GM18907 (cell line): Measurements from ENCODE around the gene MSI2.
"Not testable (repeated sequence)": the region's sequence is repeated elsewhere in the genome, so short reads cannot be mapped to it uniquely, and the experiment has no call there.

Experiments
- ATAC-seq: cut with Tn5 transposase; IDR thresholded peaks from one replicate; pipeline ENCODE4 v1.9.1; 2021; ENCODE audit warnings: mild to moderate bottlenecking, moderate library complexity; ENCODE audit not compliant: unreplicated experiment

Gene MSI2

GRCh38 chr17:57603546-57603945 lies 347.2 kb downstream of the MSI2 start:
- no peak for ATAC-seq

DNA sequence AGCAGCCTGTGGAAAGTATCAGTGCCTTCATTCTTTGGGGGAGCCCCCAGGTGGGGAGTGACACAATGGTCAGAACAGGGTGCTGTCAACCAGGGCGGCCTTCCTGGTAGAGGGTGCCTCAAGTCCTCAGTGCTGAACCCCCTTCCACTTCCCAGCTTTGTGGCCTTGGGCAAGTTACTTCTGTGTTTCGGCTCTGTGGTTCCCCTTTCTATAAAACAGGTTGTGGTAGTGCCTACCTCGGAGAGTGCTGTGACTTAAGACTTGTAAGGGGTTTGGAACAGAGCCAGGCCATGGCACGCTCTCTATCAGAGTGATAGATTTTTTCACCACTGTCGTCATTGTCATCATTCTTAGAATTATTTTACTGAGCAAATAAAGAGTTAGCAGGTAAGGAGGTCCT lies 347.7 kb downstream of the MSI2 start:
- ATAC-seq, result peak; percentile 63

DNA sequence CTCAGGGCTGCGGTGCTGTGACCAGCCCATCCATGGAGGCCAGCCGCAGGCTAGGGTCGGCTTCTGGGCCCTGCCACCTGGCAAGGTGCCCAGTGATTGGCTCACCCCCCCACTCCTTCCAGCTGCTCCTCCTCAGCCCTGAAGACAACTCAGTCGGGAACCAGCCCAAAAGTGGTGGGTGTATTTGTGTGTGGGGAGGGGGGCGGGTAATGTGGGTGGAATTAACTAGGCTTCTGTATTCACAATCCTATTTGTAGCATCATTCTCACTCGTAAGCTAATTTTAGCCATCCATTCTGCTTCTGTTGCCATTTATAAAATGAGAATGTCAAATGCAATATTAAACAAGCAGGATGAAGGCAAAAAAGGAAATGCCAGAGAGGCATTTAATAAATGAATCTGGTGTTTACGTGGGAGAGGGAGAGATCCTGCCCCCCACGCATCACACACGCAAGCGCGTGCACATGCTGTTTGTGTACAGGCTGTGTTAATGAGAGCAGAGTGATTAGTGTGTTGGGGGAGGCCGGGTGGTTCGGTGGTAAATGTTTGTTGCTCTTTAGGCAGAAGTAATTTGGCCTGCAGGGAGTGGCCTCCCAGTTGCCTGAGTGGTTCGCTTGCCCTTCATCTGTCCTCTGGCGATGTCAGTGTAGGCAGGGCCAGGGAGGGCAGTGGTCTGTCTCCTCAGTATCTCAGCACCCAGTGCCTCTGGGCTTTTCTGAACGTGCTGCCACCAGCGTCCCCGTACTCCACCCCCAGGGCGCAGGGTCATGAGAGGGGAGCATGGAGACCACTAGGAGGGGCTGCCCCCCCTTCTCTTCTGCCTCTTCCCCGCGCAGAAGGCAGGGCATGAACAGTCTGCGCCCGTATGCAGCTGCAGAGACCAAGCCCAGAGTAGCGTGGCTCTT lies 348.7 kb downstream of the MSI2 start:
- ATAC-seq, result peak; percentile 69

DNA sequence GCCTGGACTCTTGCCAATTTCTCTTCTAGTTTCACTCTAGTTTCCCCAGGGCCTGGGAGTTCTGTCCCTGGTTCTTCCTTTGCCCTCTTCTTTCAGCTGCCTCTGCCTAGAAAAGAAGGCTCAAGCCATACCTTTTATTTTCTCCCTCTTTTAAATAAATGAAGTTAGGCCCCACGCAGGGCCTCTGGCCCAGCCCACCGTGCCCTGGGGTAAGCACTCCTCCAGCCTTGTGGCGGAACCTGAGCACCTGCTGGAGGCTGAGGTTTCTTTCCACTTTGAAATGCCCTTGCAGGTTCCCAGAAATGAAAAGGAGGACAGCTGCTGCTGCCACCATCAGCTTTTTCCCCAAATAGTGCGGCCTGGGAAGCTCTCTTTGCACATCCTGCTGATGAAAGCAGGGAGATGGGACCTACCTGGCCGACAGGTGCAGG lies 349.4 kb downstream of the MSI2 start:
- ATAC-seq, result peak; percentile 35

DNA sequence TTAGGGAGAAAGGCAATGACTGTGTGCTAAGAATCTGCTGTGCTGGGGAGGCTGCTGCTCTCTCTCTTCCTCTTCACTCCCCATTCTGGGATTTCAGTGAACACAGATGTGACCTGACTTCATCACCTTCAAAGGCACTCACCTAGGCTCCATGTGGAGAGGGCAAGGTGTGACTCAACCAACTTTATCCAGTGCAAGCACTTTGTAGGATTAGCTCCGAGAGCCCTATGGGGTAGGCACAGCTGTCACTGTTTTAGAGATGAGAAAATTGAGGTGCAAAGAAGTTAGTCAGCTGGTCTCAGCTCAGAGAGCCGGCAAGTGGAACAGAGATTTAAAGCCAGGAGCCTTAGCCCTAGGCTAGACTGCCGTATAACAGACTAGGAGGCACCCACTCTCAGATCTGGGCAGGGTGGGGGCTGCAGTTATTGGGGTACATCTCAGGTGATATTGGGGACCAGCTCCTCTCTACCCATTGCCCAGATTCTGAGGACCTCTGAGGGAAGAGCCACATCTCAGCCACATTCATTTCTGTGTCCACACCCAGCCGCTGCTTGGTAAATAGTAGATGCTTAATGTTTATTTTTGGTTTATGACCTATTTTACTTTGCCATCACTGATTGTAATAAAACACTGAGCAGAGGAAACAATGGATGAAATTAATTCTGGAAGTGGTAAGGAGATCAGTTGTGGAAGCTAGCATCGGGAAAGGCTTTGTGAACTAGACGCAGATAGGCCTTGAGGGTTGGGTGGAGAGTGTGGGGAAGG lies 350.0 kb downstream of the MSI2 start:
- no peak for ATAC-seq

- ATAC-seq, result no peak
Observed at GRCh38 chr17:57607553-57608120, 351.3 kb downstream of the MSI2 start.

DNA sequence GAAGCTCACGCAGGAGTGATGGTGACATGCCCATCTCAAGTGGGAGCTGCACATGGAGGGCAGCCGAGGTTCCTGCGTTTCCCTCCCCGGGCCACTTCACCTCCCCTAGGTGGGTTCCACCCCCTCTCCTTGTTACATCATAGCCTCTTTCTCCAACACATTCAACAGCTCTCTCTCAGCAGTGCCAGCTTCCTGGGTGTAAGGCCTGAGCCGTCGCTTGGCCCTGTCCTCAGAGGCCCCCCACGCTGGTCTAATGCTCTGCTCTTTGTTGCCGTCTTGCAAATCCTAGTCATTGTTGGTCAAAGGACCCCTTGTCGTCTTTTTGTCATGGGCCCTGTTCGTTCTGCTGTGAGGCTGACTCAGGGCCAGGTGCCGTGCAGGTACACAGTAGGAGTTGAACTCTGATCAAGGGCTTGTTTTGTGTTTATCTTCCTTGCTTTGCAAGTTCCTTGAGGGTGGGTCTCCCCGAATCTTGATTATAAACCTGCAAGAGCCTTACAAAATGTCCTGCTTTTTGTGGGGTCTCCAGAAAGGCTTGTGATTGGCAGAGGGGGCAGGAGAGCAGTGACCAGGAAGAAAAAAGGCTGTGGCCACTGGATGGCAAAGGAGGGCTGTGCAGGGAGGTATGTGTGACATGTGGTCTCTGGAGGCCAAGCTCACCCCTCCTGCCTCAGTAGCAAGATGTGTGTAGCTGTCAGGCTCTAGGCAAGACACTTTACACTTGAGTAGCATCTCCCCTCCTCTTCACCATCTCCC lies 352.2 kb downstream of the MSI2 start:
- no peak for ATAC-seq

DNA sequence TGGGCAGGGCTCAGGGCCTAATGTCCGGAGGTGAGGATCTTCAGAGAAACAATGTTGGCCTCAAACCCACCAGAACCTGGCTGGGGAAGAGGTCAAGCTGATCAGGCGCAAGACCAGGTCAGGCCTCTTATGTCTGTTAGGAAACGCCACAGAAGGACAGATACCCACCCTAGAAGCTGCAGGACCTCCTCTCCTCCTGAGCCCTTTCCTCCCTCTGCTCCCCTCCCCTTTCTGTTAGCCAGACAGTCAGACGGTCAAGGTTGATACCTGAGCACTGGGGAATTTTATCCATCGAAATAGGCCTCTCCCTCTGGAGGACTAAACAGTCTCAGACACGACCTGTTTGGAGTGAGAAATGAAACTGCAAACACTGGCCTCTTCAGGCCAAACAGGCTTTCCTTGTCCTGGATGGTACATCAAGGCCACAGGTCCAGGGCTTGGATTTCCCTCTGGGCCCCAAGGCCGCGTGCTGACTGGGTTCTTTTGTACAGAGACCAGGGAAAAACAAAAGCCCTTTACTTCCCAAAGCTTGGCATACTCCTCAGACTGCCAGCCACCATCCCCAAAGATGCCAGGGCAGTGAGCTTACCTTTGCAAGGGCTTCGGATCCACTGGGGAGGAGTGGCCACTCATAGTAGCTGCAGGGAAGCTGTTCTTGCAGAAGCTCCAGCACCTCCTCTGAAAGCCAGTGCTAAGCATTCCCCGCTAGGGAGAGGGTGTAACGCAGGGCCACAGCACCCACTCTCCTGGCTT lies 353.0 kb downstream of the MSI2 start:
- ATAC-seq, result no peak

DNA sequence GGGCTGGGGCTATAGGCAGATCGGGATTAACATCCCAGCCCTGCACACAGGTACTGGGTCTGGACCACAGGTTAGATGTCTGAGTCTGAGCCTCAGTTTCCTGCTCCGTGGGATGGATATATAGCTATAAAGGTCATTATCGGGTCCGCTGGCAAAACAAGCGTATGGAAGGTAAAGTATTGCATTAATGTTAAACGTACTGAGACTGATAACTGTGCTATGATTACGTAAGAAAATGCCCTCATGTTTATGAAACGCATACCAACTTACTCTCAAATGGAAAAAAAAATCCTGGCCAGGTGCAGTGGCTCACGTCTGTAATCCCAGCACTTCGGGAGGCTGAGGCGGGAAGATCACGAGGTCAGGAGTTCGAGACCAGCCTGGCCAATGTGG lies 353.6 kb downstream of the MSI2 start:
- ATAC-seq, result no peak

DNA sequence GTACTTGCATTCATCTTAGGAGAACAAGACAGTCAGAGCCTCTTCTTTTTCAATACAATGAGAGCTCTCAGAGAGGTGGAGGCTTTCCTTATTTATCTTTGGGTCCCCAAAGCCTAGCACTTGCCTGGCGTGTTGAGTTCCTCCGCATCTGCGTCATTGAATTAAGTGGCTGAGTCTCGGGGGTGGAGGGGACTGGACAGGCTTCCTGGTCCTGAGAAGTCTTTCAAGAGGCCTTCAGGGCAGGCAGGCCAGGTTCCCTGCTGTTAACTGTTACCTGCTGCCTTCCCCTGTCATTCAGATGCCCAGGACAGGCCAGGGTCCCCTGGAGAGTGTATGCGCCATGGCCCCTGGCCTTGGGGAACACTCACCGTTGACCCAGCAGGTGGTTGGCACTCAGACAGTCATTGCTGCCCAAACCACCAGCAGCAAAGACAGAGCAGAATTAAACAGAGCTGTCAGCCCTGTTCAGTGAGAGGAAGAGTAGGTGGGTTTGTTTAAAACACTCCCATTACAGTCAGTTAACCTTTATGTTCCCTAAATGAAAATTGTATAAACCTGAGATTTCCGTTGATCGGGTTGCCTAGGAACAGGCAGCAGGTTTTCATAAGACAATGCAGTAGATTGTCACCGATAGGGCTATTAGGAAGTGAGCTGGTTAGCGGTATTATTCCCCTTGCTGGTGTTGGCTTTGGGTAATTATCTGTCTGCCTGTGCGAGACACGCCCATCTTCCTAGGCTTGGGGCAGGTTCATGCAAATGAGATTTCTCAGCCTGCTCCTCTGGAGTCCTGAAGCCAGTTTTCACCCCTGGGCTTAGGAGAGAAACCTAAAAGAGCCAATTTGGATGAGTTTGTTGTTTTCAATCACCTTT lies 356.1 kb downstream of the MSI2 start:
- no peak for ATAC-seq

DNA sequence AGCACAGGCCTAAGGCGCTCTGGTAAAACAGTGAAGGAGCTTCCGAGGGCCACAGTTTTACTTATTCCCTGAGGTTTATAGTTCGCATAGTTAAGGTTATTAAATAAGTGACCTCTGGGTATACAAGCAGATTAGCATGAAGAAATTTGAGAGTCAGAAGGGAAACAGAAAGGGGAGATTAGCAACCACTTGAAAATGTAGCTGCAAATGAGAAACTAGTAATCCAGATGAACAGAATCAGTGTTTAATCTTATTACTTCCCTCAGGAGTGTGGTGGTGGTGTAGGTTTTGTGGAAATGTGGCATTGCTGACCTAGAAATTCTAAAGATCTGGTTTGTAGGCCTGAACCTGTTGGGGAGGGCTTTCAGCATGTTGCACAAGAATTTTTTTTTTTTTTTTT lies 358.4 kb downstream of the MSI2 start:
- no peak for ATAC-seq

GRCh38 chr17:57615836-57616757 lies 359.8 kb downstream of the MSI2 start:
- ATAC-seq, result no peak

GRCh38 chr17:57617218-57617617 lies 360.9 kb downstream of the MSI2 start:
- no peak for ATAC-seq

DNA sequence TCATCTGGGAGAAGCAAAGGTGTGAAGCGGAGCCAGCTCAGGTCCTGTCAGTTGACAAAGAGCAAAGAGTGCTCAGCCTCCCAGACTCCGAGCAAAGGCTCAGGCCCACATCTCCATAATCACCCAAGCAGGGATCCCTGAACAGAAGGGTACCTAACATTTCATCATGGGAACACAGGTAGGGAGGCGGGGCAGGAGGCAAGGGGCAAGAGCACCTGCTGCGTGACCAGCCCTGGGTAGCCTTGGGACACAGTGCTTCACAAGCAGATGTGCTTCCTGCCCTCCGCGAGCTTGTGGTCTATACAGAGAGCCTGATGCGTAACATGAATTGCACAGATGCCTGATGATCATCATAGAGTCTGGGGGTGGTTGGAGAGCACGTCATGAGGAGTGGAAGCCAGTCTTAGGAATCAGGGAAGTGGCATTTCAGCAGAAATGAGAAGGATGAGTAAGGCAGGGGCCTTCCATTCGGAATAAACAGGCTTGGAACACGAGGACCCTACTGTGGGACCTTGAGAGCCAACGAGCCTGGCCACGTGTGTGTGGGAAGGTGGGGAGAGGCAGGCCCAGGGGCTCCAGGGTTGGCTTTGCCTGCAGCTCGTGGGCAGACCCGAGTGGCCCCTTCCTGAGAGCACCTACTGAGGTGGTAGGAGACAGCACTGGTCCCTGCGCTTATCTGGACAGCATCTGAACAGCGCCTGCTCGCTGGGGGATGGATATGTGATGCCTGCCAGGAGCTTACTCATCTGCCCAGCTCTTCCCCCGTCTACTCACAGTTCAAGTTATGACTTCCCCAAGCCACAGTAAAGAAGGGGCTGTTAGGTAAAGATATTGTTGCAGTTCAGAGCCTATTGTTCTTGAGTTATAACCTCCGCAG lies 363.0 kb downstream of the MSI2 start:
- no peak for ATAC-seq

DNA sequence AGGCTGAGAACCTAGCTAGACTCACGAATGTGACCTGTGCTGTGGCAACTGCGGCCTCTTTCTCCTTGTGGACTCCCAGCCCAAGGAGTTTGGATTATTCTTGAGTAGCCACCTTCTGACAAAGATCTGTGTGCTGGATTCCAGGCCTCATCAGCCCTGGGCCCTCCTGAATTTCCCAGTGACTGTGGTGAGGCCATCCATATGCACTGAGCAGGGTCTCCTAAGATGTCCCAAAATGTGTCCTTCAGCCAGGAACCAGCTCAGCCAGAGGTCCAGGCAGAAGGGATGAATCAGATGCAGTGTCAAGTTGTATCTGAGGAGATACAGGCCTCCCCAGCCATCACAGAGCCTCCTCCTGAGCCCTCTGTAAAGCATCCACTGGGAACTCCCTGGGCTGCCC lies 364.3 kb downstream of the MSI2 start:
- ATAC-seq, result no peak

DNA sequence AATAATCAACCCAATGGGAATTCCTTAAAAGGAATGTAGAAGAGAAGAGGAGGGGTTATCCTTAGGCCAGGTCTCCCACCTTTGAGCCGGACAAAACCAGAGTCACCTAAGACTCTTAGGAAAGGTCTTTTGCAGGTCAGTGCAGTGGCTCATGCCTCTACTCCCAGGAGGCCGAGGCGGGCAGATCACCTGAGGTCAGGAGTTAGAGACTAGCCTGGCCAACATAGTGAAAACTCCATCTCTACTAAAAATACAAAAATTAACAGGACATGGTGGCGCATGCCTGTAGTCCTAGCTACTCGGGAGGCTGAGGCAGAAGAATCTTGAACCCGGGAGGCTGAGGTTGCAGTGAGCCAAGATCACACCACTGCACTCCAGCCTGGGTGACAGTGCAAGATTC lies 365.5 kb downstream of the MSI2 start:
- not testable (repeated sequence) for ATAC-seq

- no peak for ATAC-seq
Observed at GRCh38 chr17:57622306-57622682, 366.0 kb downstream of the MSI2 start.
